Urinary bladder (tissue), 4 donors: ENCODE measurements around the gene PCDHGB5. TPM values are rescaled to one million over a fixed set of nuclear protein-coding genes. Genes with fewer than 3 reads are reported as not detected.
"Not testable (repeated sequence)": the region's sequence is repeated elsewhere in the genome, so short reads cannot be mapped to it uniquely, and the experiment has no call there.

Source experiments
- DNase-seq: peaks from one replicate; pipeline ENCODE4 v3.0.0-alpha.2; 2015; ENCODE audit errors: extremely low spot score
- H3K27ac ChIP-seq: one replicate; pipeline ENCODE4 v1.5.1; 2013; ENCODE audit warnings: low read depth, mild to moderate bottlenecking, moderate library complexity
- H3K36me3 ChIP-seq: one replicate; pipeline ENCODE4 v1.6.1; 2013; ENCODE audit warnings: mild to moderate bottlenecking, moderate library complexity; ENCODE audit not compliant: insufficient read depth
- H3K4me1 ChIP-seq: one replicate; pipeline ENCODE4 v1.6.1; 2013; ENCODE audit warnings: mild to moderate bottlenecking, moderate library complexity; ENCODE audit not compliant: insufficient read depth
- H3K4me3 ChIP-seq: one replicate; pipeline ENCODE4 v1.5.1; 2013; ENCODE audit warnings: low read depth, low read length
- WGBS: extraction: QIAGEN DNeasy Blood & Tissue Kit; methylation state at CpG from one replicate; pipeline ENCODE4 v1.1.7; 2013; 5-methylcytosine and 5-hydroxymethylcytosine counted together
- polyA plus RNA-seq: library from polyadenylated mRNA; stranded (reverse); fragments of 200-250 nt; gene quantifications from one replicate; pipeline ENCODE4 v1.2.3, GENCODE V29; 2013
- total RNA-seq: library from RNA; depleted of rRNA; stranded (reverse); fragments of >200 nt; gene quantifications from one replicate; pipeline ENCODE4 v1.2.3, GENCODE V29; 2014
- donor health status: healthy with polysubstance abuse.
- donor health status: healthy.

The PCDHGB5 gene
- total RNA-seq: 13.5 TPM
- 4.7 TPM for polyA plus RNA-seq

DNA sequence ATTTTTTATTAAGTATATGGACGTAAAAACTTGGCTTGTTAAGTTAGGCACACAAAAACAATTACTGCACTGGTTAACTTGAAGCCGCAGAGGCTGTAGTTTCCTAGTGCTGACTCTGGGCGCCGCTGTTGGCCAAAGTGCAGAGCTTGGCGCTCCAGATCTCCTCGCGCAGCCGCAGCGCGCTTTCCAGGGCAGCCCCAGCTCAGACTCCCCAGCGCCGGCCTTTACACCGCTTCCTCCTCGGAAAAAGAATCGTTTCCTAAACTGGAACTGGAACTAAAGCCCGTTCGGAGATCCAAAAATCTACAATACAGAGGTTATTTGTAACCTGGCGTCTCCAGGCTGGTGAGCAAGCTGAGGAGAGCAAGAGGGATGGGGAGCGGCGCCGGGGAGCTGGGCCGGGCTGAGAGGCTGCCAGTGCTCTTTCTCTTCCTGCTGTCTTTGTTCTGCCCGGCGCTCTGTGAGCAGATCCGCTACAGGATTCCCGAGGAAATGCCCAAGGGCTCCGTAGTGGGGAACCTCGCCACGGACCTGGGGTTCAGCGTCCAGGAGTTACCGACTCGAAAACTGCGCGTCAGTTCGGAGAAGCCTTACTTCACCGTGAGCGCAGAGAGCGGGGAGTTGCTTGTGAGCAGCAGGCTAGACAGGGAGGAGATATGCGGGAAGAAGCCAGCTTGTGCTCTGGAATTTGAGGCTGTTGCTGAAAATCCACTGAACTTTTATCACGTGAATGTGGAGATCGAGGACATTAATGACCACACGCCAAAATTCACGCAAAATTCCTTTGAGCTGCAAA, at the start of gene PCDHGB5:
Gene PCDHGB5, plus strand, starts transcription at position 192 of the 796 bp plus-strand sequence. Its CDS starts 181 bp downstream, at position 373.
- WGBS: 7% methylated on average over 25 of the region's 43 CpGs
- H3K27ac ChIP-seq, DNase-seq, H3K36me3 ChIP-seq, H3K4me1 ChIP-seq: not testable (repeated sequence)
- peak within 1 kb of the TSS; percentile 6 for H3K4me3 ChIP-seq

DNA sequence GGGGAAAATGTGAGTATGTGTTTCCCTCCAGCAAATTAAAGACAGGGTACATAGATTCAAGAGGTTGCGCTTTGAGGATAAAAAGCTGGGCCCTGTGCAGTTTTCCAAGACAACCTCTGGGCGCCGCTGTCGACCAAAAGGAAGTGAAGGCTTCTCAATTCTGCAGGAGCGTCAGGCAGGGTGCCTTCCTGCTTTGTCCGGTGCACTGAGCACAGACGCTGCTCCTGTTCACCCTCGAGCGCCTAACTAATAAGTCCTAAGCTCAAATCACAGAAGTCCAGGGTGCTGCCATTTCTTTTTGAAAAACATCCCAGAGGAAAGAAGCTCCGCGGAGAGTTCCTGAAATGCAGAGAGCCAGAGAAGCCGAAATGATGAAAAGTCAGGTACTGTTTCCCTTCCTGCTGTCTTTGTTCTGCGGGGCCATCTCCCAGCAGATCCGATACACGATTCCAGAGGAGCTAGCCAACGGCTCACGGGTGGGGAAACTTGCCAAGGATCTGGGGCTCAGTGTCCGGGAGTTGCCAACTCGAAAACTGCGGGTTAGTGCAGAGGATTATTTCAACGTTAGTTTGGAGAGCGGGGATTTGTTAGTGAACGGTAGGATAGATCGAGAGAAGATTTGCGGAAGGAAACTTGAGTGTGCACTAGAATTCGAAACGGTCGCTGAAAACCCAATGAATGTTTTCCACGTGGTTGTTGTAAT, 47.7 kb upstream of the PCDHGB5 start, which contains the start of gene PCDHGB1:
Gene PCDHGB1, plus strand, starts transcription at position 183 of the 703 bp plus-strand sequence. Its CDS starts 162 bp downstream, at position 345.
- 26% methylated on average over 29 of the region's 29 CpGs for WGBS
- no peak within 1 kb of the TSS for H3K4me3 ChIP-seq
- H3K27ac ChIP-seq: no peak within 1 kb of the TSS
- DNase-seq: no peak
- H3K36me3 ChIP-seq: no peaks in the 10 kb centered on the region
- no peaks in the 10 kb centered on the region for H3K4me1 ChIP-seq

DNA sequence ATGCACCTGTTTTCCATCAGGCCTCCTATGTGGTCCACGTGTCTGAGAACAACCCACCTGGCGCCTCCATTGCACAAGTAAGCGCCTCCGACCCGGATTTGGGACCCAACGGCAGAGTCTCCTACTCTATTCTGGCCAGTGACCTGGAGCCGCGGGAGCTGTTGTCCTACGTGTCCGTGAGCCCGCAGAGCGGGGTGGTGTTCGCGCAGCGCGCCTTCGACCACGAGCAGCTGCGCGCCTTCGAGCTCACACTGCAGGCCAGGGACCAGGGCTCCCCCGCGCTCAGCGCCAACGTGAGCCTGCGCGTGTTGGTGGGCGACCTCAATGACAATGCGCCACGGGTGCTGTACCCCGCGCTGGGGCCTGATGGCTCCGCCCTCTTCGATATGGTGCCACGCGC, 46.2 kb upstream of the PCDHGB5 start:
- Histone ChIP-seq H3K36me3 (no peaks in the 10 kb centered on the region), H3K4me3 (no peak overlapping the region), H3K27ac (no peak overlapping the region), H3K4me1 (no peaks in the 10 kb centered on the region)
- WGBS: 33% methylated on average over 32 of the region's 36 CpGs
- no peak for DNase-seq

DNA sequence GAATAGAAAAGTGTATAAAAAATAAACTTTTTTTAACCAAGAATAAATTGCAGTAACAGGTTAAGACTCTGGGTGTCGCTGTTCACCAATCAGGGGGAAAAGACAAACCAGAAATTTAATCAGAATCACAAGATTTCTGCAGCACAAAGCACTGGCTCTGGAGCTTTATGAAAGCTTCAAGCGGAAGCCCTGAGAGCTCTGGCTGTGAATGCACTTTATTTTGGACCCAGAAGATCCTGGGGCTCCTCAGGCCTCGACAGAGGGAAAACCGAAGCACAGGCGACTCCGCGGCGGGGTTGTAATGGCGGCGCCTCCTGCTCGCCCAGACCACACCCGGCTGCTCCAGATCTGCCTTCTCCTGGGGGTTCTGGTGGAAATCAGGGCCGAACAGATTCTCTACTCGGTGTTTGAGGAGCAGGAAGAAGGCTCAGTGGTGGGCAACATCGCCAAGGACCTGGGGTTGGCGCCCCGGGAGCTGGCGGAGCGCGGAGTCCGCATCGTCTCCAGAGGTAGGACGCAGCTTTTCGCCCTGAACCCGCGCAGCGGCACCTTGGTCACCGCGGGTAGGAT, 42.8 kb upstream of the PCDHGB5 start, which contains the start of gene PCDHGA4:
Gene PCDHGA4, plus strand, starts transcription at position 122 of the 570 bp plus-strand sequence. Its CDS starts 87 bp downstream, at position 209.
- no peaks in the 10 kb centered on the region for H3K4me1 ChIP-seq
- H3K4me3 ChIP-seq: peak within 1 kb of the TSS; percentile 10
- 14% methylated on average over 29 of the region's 29 CpGs for WGBS
- no peak for DNase-seq
- no peaks in the 10 kb centered on the region for H3K36me3 ChIP-seq
- H3K27ac ChIP-seq: no peak within 1 kb of the TSS

DNA sequence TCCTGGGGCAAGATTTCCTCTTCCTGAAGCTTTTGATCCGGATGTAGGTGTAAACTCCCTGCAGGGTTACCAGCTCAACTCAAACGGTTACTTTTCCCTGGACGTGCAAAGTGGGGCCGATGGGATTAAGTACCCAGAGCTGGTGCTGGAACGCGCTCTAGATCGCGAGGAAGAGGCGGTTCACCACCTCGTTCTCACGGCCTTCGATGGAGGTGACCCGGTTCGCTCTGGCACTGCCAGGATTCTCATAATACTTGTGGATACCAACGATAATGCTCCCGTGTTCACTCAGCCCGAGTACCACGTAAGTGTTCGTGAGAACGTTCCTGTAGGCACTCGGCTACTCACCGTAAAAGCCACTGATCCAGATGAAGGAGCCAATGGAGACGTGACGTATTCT, 42.1 kb upstream of the PCDHGB5 start:
- DNase-seq: no peak
- H3K4me1 ChIP-seq: no peaks in the 10 kb centered on the region
- no peak overlapping the region for H3K4me3 ChIP-seq
- WGBS: 49% methylated on average over 24 of the region's 24 CpGs
- no peak overlapping the region for H3K27ac ChIP-seq
- H3K36me3 ChIP-seq: no peaks in the 10 kb centered on the region

DNA sequence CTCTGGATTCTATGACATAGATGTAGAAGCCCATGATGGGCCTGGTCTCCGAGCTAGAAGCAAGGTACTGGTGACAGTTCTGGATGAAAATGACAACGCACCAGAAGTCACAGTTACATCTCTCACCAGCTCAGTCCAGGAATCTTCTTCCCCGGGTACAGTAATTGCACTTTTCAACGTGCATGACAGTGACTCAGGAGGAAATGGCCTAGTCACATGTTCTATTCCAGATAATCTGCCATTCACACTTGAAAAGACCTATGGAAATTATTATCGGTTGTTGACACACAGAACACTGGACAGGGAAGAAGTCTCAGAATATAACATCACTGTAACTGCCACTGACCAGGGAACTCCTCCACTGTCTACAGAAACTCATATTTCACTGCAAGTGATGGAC, 41.6 kb upstream of the PCDHGB5 start:
- WGBS: 75% methylated on average over 5 of the region's 5 CpGs
- no peak for DNase-seq
- Histone ChIP-seq H3K27ac (no peak overlapping the region), H3K4me3 (no peak overlapping the region), H3K36me3 (no peaks in the 10 kb centered on the region), H3K4me1 (no peaks in the 10 kb centered on the region)

DNA sequence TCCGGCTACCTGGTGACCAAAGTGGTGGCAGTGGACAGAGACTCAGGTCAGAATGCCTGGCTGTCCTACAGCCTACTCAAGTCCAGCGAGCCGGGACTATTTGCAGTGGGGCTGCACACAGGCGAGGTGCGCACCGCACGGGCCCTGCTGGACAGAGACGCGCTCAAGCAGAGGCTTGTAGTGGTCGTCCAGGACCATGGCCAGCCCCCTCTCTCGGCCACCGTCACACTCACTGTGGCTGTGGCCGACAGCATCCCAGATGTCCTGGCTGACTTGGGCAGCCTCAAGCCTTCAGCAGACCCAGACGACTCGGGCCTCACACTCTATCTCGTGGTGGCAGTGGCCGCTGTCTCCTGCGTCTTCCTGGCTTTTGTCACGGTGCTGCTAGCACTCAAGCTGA, 40.8 kb upstream of the PCDHGB5 start:
- no peaks in the 10 kb centered on the region for H3K4me1 ChIP-seq
- no peak for DNase-seq
- no peak overlapping the region for H3K4me3 ChIP-seq
- WGBS: 49% methylated on average over 19 of the region's 19 CpGs
- no peak overlapping the region for H3K27ac ChIP-seq
- no peaks in the 10 kb centered on the region for H3K36me3 ChIP-seq

DNA sequence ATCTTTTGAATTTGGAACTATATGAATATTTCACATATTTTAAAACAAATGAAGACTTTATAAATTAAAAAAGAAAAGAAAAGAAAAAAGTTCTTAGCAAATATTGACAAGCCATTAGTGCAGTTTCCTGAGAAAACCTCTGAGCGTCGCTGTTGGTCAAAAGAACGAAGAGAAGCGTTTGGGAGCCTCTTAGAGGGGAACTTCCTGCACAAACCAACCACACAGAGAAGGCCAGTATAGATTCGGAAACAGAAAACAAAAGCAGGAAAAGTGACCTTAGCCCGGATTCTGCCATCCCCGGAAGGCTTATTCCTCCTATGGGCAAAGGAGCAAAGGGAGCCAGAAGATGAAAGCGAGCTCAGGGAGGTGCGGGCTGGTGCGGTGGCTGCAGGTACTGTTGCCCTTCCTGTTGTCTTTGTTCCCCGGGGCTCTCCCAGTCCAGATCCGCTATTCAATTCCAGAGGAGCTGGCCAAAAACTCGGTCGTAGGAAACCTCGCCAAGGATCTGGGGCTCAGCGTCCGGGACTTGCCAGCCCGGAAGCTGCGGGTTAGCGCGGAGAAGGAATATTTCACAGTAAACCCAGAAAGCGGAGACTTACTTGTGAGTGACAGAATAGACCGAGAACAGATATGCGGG, 37.8 kb upstream of the PCDHGB5 start, which contains the start of gene PCDHGB2:
Gene PCDHGB2, plus strand, starts transcription at position 205 of the 637 bp plus-strand sequence. Its CDS starts 142 bp downstream, at position 347.
- Histone ChIP-seq H3K36me3 (no peaks in the 10 kb centered on the region), H3K27ac (no peak within 1 kb of the TSS), H3K4me1 (no peaks in the 10 kb centered on the region), H3K4me3 (peak within 1 kb of the TSS; percentile 1)
- no peak for DNase-seq
- 19% methylated on average over 24 of the region's 24 CpGs for WGBS

- no peak for DNase-seq
- Histone ChIP-seq H3K27ac (no peak overlapping the region), H3K4me3 (no peak overlapping the region), H3K36me3 (no peaks in the 10 kb centered on the region), H3K4me1 (no peaks in the 10 kb centered on the region)
- 32% methylated on average over 15 of the region's 15 CpGs for WGBS
Measured at GRCh38 chr5:141360685-141361084, 37.1 kb upstream of the PCDHGB5 start.

GRCh38 chr5:141362719-141363118, 35.0 kb upstream of the PCDHGB5 start:
- DNase-seq: no peak
- Histone ChIP-seq H3K4me3 (no peak overlapping the region), H3K36me3 (no peaks in the 10 kb centered on the region), H3K27ac (no peak overlapping the region), H3K4me1 (no peaks in the 10 kb centered on the region)

GRCh38 chr5:141363952-141364660, 33.6 kb upstream of the PCDHGB5 start, which contains the start of gene PCDHGA5:
Gene PCDHGA5, plus strand, starts transcription at chr5:141364162. Its CDS starts 169 bp downstream, at chr5:141364331.
- H3K27ac ChIP-seq: no peak within 1 kb of the TSS
- H3K36me3 ChIP-seq: no peaks in the 10 kb centered on the region
- H3K4me3 ChIP-seq: peak within 1 kb of the TSS; percentile 2
- H3K4me1 ChIP-seq: no peaks in the 10 kb centered on the region
- WGBS: 15% methylated on average over 34 of the region's 34 CpGs
- DNase-seq: no peak

- no peak for DNase-seq
- 35% methylated on average over 46 of the region's 46 CpGs for WGBS
Measured at GRCh38 chr5:141366016-141366896, 31.5 kb upstream of the PCDHGB5 start.

More at GRCh38 chr5:141366016-141366896, 31.5 kb upstream of the PCDHGB5 start:
- Histone ChIP-seq H3K4me3 (no peak overlapping the region), H3K27ac (no peak overlapping the region), H3K36me3 (no peaks in the 10 kb centered on the region), H3K4me1 (no peaks in the 10 kb centered on the region)
